Ishikawa (cell line): Measurements from ENCODE around the gene ACVR2A.

ENCODE experiments used
- CEBPB ChIP-seq: IDR thresholded peaks from 2 replicates; pipeline ENCODE4 v1.6.1; 2012
- CREB1 ChIP-seq: IDR thresholded peaks from 2 replicates; pipeline ENCODE4 v1.6.1; 2012; ENCODE audit warnings: low read depth
- EGR1 ChIP-seq: IDR thresholded peaks from 2 replicates; pipeline ENCODE4 v1.6.1; 2012
- EP300 ChIP-seq: IDR thresholded peaks from 2 replicates; pipeline ENCODE4 v1.6.1; 2012; ENCODE audit warnings: borderline replicate concordance
- FOXM1 ChIP-seq: IDR thresholded peaks from 2 replicates; pipeline ENCODE4 v1.6.1; 2012; ENCODE audit warnings: low read depth, borderline replicate concordance
- MAX ChIP-seq: IDR thresholded peaks from 2 replicates; pipeline ENCODE4 v1.6.1; 2012
- NFIC ChIP-seq: IDR thresholded peaks from 2 replicates; pipeline ENCODE4 v1.6.1; 2012
- RAD21 ChIP-seq: IDR thresholded peaks from 2 replicates; pipeline ENCODE4 v1.6.1; 2012; ENCODE audit warnings: low read depth
- TAF1 ChIP-seq: IDR thresholded peaks from 2 replicates; pipeline ENCODE4 v1.6.1; 2012; ENCODE audit warnings: low read depth, mild to moderate bottlenecking
- TCF12 ChIP-seq: IDR thresholded peaks from 2 replicates; pipeline ENCODE4 v1.6.1; 2012; ENCODE audit warnings: low read depth
- TEAD4 ChIP-seq: IDR thresholded peaks from 2 replicates; pipeline ENCODE4 v1.6.1; 2012
- YY1 ChIP-seq: IDR thresholded peaks from 2 replicates; pipeline ENCODE4 v1.6.1; 2012; ENCODE audit warnings: low read depth
- ZBTB7A ChIP-seq: IDR thresholded peaks from 2 replicates; pipeline ENCODE4 v1.6.1; 2012; ENCODE audit warnings: low read depth
- TF ChIP-seq, protein P1 (sequence below): IDR thresholded peaks from 2 replicates; pipeline ENCODE4 v1.6.1; 2012
- TF ChIP-seq, protein P2 (sequence below): IDR thresholded peaks from 2 replicates; pipeline ENCODE4 v1.6.1; 2012; ENCODE audit warnings: low read depth, mild to moderate bottlenecking

The ACVR2A gene

GRCh38 chr2:147860009-147860408, 15.2 kb downstream of the ACVR2A start:
- no peak for TF ChIP-seq TEAD4
- TF ChIP-seq EP300: no peak
- TF ChIP-seq, protein P1, sequence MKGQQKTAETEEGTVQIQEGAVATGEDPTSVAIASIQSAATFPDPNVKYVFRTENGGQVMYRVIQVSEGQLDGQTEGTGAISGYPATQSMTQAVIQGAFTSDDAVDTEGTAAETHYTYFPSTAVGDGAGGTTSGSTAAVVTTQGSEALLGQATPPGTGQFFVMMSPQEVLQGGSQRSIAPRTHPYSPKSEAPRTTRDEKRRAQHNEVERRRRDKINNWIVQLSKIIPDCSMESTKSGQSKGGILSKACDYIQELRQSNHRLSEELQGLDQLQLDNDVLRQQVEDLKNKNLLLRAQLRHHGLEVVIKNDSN: no peak
- no peak for TF ChIP-seq TCF12

- no peak for TF ChIP-seq EGR1
- no peak for TF ChIP-seq NFIC
Measured at GRCh38 chr2:147862859-147863516, 18.2 kb downstream of the ACVR2A start.

- no peak for TF ChIP-seq TAF1
- no peak for TF ChIP-seq ZBTB7A
- TF ChIP-seq EGR1: no peak
- TF ChIP-seq RAD21: no peak
- TF ChIP-seq, protein P2, sequence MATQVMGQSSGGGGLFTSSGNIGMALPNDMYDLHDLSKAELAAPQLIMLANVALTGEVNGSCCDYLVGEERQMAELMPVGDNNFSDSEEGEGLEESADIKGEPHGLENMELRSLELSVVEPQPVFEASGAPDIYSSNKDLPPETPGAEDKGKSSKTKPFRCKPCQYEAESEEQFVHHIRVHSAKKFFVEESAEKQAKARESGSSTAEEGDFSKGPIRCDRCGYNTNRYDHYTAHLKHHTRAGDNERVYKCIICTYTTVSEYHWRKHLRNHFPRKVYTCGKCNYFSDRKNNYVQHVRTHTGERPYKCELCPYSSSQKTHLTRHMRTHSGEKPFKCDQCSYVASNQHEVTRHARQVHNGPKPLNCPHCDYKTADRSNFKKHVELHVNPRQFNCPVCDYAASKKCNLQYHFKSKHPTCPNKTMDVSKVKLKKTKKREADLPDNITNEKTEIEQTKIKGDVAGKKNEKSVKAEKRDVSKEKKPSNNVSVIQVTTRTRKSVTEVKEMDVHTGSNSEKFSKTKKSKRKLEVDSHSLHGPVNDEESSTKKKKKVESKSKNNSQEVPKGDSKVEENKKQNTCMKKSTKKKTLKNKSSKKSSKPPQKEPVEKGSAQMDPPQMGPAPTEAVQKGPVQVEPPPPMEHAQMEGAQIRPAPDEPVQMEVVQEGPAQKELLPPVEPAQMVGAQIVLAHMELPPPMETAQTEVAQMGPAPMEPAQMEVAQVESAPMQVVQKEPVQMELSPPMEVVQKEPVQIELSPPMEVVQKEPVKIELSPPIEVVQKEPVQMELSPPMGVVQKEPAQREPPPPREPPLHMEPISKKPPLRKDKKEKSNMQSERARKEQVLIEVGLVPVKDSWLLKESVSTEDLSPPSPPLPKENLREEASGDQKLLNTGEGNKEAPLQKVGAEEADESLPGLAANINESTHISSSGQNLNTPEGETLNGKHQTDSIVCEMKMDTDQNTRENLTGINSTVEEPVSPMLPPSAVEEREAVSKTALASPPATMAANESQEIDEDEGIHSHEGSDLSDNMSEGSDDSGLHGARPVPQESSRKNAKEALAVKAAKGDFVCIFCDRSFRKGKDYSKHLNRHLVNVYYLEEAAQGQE: no peak
- TF ChIP-seq FOXM1: no peak
- TF ChIP-seq TEAD4: no peak
- TF ChIP-seq YY1: no peak
- no peak for TF ChIP-seq CEBPB
Measured at GRCh38 chr2:147863835-147864234, 19.0 kb downstream of the ACVR2A start.

- TF ChIP-seq RAD21: no peak
- TF ChIP-seq EGR1: no peak
- TF ChIP-seq FOXM1: no peak
- no peak for TF ChIP-seq YY1
- no peak for TF ChIP-seq ZBTB7A
- TF ChIP-seq, protein P2: no peak
- TF ChIP-seq TCF12: no peak
- TF ChIP-seq CREB1: no peak
- TF ChIP-seq EP300: no peak
- no peak for TF ChIP-seq TEAD4
- TF ChIP-seq NFIC: no peak
- no peak for TF ChIP-seq TAF1
Measured at GRCh38 chr2:147865560-147865959, 20.7 kb downstream of the ACVR2A start.

- no peak for TF ChIP-seq TEAD4
- TF ChIP-seq, protein P1: no peak
- no peak for TF ChIP-seq TAF1
- no peak for TF ChIP-seq EP300
- no peak for TF ChIP-seq TCF12
- TF ChIP-seq CEBPB: no peak
- TF ChIP-seq ZBTB7A: no peak
- TF ChIP-seq, protein P2: no peak
- no peak for TF ChIP-seq RAD21
- no peak for TF ChIP-seq NFIC
- TF ChIP-seq FOXM1: no peak
- no peak for TF ChIP-seq MAX
Measured at GRCh38 chr2:147867050-147867449, 22.2 kb downstream of the ACVR2A start.
